Pancreas (tissue), 10 donors: ENCODE measurements around the gene ADAMTS2. TPM values are rescaled to one million over a fixed set of nuclear protein-coding genes. Genes with fewer than 3 reads are reported as not detected.

ENCODE experiments used
- ATAC-seq, 4 donors: fragments of 200-7000 bp; cut with Tn5 transposase; one replicate each; pipeline versions ENCODE4 v1.8.0 to v1.9.1; 2020; ENCODE audit warnings: mild to moderate bottlenecking in 4 of 4, moderate library complexity in 4 of 4
- DNase-seq, 6 donors: peaks; one replicate each; pipeline ENCODE4 v3.0.0-alpha.2; 2020
- FAIRE-seq: peaks from 2 replicates; lab custom pipeline; 2012; peaks lifted over from hg19 to GRCh38; lab: Jason Lieb, UNC
- H3K27ac ChIP-seq, 4 donors: fragments of 200-600 bp; sonication (generic); 1 replicate in 3 of 4; 2 replicates in 1 of 4; pipeline versions ENCODE4 v1.5.0 to v1.8.0; 2020
- H3K27me3 ChIP-seq, 4 donors: fragments of 200-600 bp; one replicate each; pipeline ENCODE4 v1.8.0; 2021
- H3K36me3 ChIP-seq, 3 donors: fragments of 200-600 bp; sonication (generic) in 1 of 3; one replicate each; pipeline versions ENCODE4 v1.5.0 to v1.8.0; 2020 to 2021
- H3K4me1 ChIP-seq, 3 donors: fragments of 200-600 bp; one replicate each; pipeline ENCODE4 v1.8.0; 2021
- H3K4me3 ChIP-seq, 4 donors: fragments of 200-600 bp; sonication (generic) in 2 of 4; one replicate each; pipeline versions ENCODE4 v1.5.0 to v1.8.0; 2020 to 2021
- H3K9me3 ChIP-seq, 4 donors: fragments of 200-600 bp; one replicate each; pipeline ENCODE4 v1.8.0; 2021
- WGBS, 2 donors: extraction: QIAGEN DNeasy Blood & Tissue Kit; methylation state at CpG; one replicate each; pipeline ENCODE4 v1.1.7; 2013; 5-methylcytosine and 5-hydroxymethylcytosine counted together
- intact Hi-C, 3 donors: fragments of 100-400 bp; cut with DNase I; formaldehyde crosslinking; loops; one replicate each; pipeline versions ENCODE4 v1.11.1 to v1.14.2; 2022
- polyA plus RNA-seq, 2 donors: library from polyadenylated mRNA; stranded (reverse); fragments of 200-250 nt; gene quantifications; one replicate each; pipeline ENCODE4 v1.2.3, GENCODE V29; 2013
- total RNA-seq, 6 donors: library from RNA; stranded (reverse); fragmentation: NEBNext Ultra II Directional in 4 of 6; extraction: Animal tissue kit (Norgen Biotek cat#: 25700) in 4 of 6; gene quantifications; one replicate each; pipeline versions ENCODE4 v1.2.1 to v1.2.4, GENCODE V29; 2021 to 2023
- TF ChIP-seq, protein P1 (sequence below), 4 donors: fragments of 200-600 bp; sonication (generic) in 3 of 4; IDR thresholded peaks; one replicate each; pipeline versions ENCODE4 v1.5.0 to v1.8.0; 2021; ENCODE audit warnings: antibody characterized with exemption in 4 of 4
- donor health status: healthy with polysubstance abuse.
- donor health status: DM: no; HTN: no; CAD: no; lungs with moderate emphysema.
- donor health status: DM: no; HTN: no; CAD: no.
- donor health status: control.
- donor health status: control.
- donor health status: Bipolar disorder and iron deficiency.
- donor health status: DM: yes; HTN: yes; CAD: no.
- donor health status: DM: no; HTN: no; CAD: no.
- donor health status: DM: no; HTN: no; CAD: no.
- donor health status: DM: yes; HTN: yes; CAD: no.

ADAMTS2 gene
- total and polyA plus RNA-seq, 8 donors: 1.3 to 18.5 (median 5.8) TPM

- H3K36me3 ChIP-seq: no peaks in the 10 kb centered on the region
- no peaks in the 10 kb centered on the region for H3K9me3 ChIP-seq
- 72 to 78% methylated on average over 16 of the region's 16 CpGs for WGBS, 2 donors
- H3K4me1 ChIP-seq: no peaks in the 10 kb centered on the region
- TF ChIP-seq, protein P1, sequence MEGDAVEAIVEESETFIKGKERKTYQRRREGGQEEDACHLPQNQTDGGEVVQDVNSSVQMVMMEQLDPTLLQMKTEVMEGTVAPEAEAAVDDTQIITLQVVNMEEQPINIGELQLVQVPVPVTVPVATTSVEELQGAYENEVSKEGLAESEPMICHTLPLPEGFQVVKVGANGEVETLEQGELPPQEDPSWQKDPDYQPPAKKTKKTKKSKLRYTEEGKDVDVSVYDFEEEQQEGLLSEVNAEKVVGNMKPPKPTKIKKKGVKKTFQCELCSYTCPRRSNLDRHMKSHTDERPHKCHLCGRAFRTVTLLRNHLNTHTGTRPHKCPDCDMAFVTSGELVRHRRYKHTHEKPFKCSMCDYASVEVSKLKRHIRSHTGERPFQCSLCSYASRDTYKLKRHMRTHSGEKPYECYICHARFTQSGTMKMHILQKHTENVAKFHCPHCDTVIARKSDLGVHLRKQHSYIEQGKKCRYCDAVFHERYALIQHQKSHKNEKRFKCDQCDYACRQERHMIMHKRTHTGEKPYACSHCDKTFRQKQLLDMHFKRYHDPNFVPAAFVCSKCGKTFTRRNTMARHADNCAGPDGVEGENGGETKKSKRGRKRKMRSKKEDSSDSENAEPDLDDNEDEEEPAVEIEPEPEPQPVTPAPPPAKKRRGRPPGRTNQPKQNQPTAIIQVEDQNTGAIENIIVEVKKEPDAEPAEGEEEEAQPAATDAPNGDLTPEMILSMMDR (IDR thresholded peaks at IDR 0.05): no peak
- FAIRE-seq: no peak
- ATAC-seq: no peak
- peak in 2 of 6 donors; percentile 19 to 24 for DNase-seq
- no peaks in the 10 kb centered on the region for H3K27me3 ChIP-seq
- intact Hi-C loops: no loop called here
- no peak overlapping the region for H3K4me3 ChIP-seq
- no peak overlapping the region for H3K27ac ChIP-seq
Observed at GRCh38 chr5:179315356-179315890, 29.8 kb downstream of the ADAMTS2 start.

- DNase-seq: peak in 2 of 6 donors; percentile 17 to 28
- WGBS, 2 donors: 71 to 79% methylated on average over 12 of the region's 12 CpGs
- H3K27ac ChIP-seq: peak overlapping the region in 1 of 4 donors; percentile 17
Observed at GRCh38 chr5:179314606-179315355, 30.5 kb downstream of the ADAMTS2 start.

GRCh38 chr5:179313849-179314521, 31.3 kb downstream of the ADAMTS2 start:
- Histone ChIP-seq H3K36me3 (no peaks in the 10 kb centered on the region), H3K27ac (peak overlapping the region in 1 of 4 donors; percentile 17), H3K4me1 (no peaks in the 10 kb centered on the region), H3K4me3 (no peak overlapping the region), H3K9me3 (no peaks in the 10 kb centered on the region), H3K27me3 (no peaks in the 10 kb centered on the region)
- TF ChIP-seq, protein P1 (IDR thresholded peaks at IDR 0.05): no peak
- ATAC-seq (peak in 3 of 4 donors; percentile 70 to 92 (median 85)), FAIRE-seq (no peak), DNase-seq (peak in 5 of 6 donors; percentile 28 to 66 (median 46))
- intact Hi-C loops: no loop called here
- 73% methylated on average over 29 to 31 of the region's 31 CpGs for WGBS, 2 donors

More at GRCh38 chr5:179314606-179315355, 30.5 kb downstream of the ADAMTS2 start:
- Histone ChIP-seq H3K9me3 (no peaks in the 10 kb centered on the region), H3K4me3 (no peak overlapping the region), H3K36me3 (no peaks in the 10 kb centered on the region), H3K4me1 (no peaks in the 10 kb centered on the region), H3K27me3 (no peaks in the 10 kb centered on the region)
- intact Hi-C loops: no loop called here
- peak in 1 of 4 donors; percentile 15 for ATAC-seq
- TF ChIP-seq, protein P1 (IDR thresholded peaks at IDR 0.05): no peak
- FAIRE-seq: no peak

DNA sequence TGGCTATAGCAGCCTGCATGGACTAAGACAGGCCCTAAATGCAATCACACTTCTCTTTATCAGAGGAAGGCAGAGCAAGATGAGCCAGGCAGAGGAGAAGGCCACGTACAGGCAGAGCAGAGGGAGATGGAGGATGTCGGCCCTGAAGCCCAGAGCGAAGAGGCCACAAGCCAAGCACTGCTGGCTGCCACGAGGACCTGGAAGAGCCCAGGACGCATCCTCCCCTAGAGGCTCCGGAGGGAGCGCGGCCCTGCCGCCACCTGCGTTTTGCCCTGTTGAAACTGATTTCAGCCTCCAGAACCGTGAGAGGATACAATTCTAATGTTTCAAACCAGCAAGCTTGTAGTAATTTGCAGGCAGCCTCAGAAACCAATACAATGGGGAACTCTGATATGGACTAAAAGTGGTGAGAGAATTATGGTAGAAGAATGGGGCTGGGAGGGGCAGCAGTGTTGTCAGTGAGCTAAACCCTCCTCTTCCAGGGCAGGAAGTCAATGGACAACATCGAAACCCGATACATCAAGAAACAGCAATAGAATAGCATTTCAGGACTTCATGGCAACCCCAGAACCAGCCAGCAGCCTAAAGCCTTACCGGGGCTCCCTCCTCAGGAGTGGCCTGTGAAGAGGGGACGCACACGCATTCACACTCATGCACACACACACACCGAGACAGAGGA, 32.6 kb downstream of the ADAMTS2 start:
- FAIRE-seq (no peak), ATAC-seq (no peak), DNase-seq (peak in 2 of 6 donors; percentile 25 to 37)
- TF ChIP-seq, protein P1 (IDR thresholded peaks at IDR 0.05): no peak
- Histone ChIP-seq H3K27me3 (no peaks in the 10 kb centered on the region), H3K9me3 (no peaks in the 10 kb centered on the region), H3K4me1 (no peaks in the 10 kb centered on the region), H3K27ac (no peak overlapping the region), H3K36me3 (no peaks in the 10 kb centered on the region), H3K4me3 (no peak overlapping the region)
- 85 to 89% methylated on average over 17 of the region's 17 CpGs for WGBS, 2 donors
- intact Hi-C loops: no loop called here
